Activated naive CD4-positive, alpha-beta T cell (primary cell): Measurements from ENCODE around the gene GBP7.
"Not testable (repeated sequence)": the region's sequence is repeated elsewhere in the genome, so short reads cannot be mapped to it uniquely, and the experiment has no call there.

Experiments used
- DNase-seq, 4 experiments: peaks; one replicate each; lab custom pipeline; 2025; lab: John Stamatoyannopoulos, UW

GBP7 gene

GRCh38 chr1:89170170-89171066 is 5.4 kb downstream of the GBP7 start:
- DNase-seq, result no peak

- no peak for DNase-seq
Observed at GRCh38 chr1:89169166-89169565, 6.6 kb downstream of the GBP7 start.

GRCh38 chr1:89167590-89168230 is 8.1 kb downstream of the GBP7 start:
- DNase-seq, result no peak

GRCh38 chr1:89166705-89167104 is 9.1 kb downstream of the GBP7 start:
- DNase-seq, result no peak

- no peak for DNase-seq
Observed at GRCh38 chr1:89165811-89166210, 10.0 kb downstream of the GBP7 start.

- no peak for DNase-seq
Observed at GRCh38 chr1:89151047-89151446, 24.8 kb downstream of the GBP7 start.

GRCh38 chr1:89149976-89150375 is 25.8 kb downstream of the GBP7 start:
- no peak for DNase-seq

- DNase-seq, result no peak
Observed at GRCh38 chr1:89149229-89149628, 26.6 kb downstream of the GBP7 start.

GRCh38 chr1:89147678-89148658 is 27.8 kb downstream of the GBP7 start:
- no peak for DNase-seq

GRCh38 chr1:89146721-89147120 is 29.1 kb downstream of the GBP7 start:
- no peak for DNase-seq

GRCh38 chr1:89143484-89143883 is 32.3 kb downstream of the GBP7 start:
- no peak for DNase-seq

- DNase-seq, result no peak
Observed at GRCh38 chr1:89142160-89142559, 33.6 kb downstream of the GBP7 start.

GRCh38 chr1:89133747-89134146 is 42.1 kb downstream of the GBP7 start:
- no peak for DNase-seq

GRCh38 chr1:89130716-89131115 is 45.1 kb downstream of the GBP7 start:
- DNase-seq, result no peak

GRCh38 chr1:89129911-89130310 is 45.9 kb downstream of the GBP7 start:
- DNase-seq, result no peak

- DNase-seq, result not testable (repeated sequence)
Observed at GRCh38 chr1:89128003-89128458, 47.8 kb downstream of the GBP7 start.

GRCh38 chr1:89126602-89127565 is 48.9 kb downstream of the GBP7 start:
- DNase-seq, result peak; percentile 51 to 79 (median 64)

- DNase-seq, result no peak
Observed at GRCh38 chr1:89125913-89126580, 49.8 kb downstream of the GBP7 start, which contains the start of gene GBP2. GBP2 (minus strand) TSS chr1:89126114; CDS start chr1:89121966, 4,148 bp downstream.

GRCh38 chr1:89125240-89125912 is 50.4 kb downstream of the GBP7 start:
- DNase-seq, result no peak

- DNase-seq, result no peak
Observed at GRCh38 chr1:89121641-89122040, 54.2 kb downstream of the GBP7 start.
